DND-41 (cell line): ENCODE data around the gene ADRA1B.
A peak's percentile ranks its signal among the peaks of the same experiment; 100 is the strongest.

Experiments
- ATAC-seq: fragments of 200-7000 bp; cut with Tn5 transposase; 3 replicates; pipeline ENCODE4 v1.9.1; 2021; ENCODE audit warnings: low read depth; ENCODE audit not compliant: insufficient read depth
- DNase-seq: peaks from one replicate; pipeline ENCODE4 v3.0.0-alpha.2; 2020
- H2AFZ ChIP-seq: 2 replicates; pipeline ENCODE4 v1.6.0; 2012; ENCODE audit warnings: low read depth, low read length
- H3K27ac ChIP-seq: 2 replicates; pipeline ENCODE4 v1.5.1; 2012; ENCODE audit warnings: low read length, inconsistent platforms
- H3K27me3 ChIP-seq: fragments of 200-600 bp; sonication (generic); 2 replicates; pipeline ENCODE4 v1.6.0; 2012; ENCODE audit warnings: low read length, mild to moderate bottlenecking, inconsistent platforms; ENCODE audit not compliant: insufficient read depth, poor library complexity
- H3K36me3 ChIP-seq: 2 replicates; pipeline ENCODE4 v1.5.1; 2012; ENCODE audit warnings: low read length, inconsistent platforms; ENCODE audit not compliant: insufficient read depth
- H3K4me1 ChIP-seq: 2 replicates; pipeline ENCODE4 v1.5.1; 2012; ENCODE audit warnings: mild to moderate bottlenecking, low read length; ENCODE audit not compliant: insufficient read depth
- H3K4me2 ChIP-seq: 2 replicates; pipeline ENCODE4 v1.6.0; 2012; ENCODE audit warnings: mild to moderate bottlenecking, moderate library complexity, low read length, inconsistent platforms; ENCODE audit not compliant: insufficient read depth
- H3K4me3 ChIP-seq, 2 experiments: fragments of 200-600 bp in 1 of 2; shearing (Covaris generic) in 1 of 2; 2 replicates each; pipeline ENCODE4 v1.5.1; 2012 to 2016; ENCODE audit warnings: inconsistent platforms in 2 of 2, low read length in 2 of 2, mild to moderate bottlenecking in 2 of 2, low read depth in 1 of 2, moderate library complexity in 1 of 2
- H3K79me2 ChIP-seq: 2 replicates; pipeline ENCODE4 v1.6.0; 2012; ENCODE audit warnings: low read length, inconsistent platforms; ENCODE audit not compliant: insufficient read depth
- H3K9ac ChIP-seq: 2 replicates; pipeline ENCODE4 v1.6.0; 2012; ENCODE audit warnings: low read depth, mild to moderate bottlenecking, inconsistent platforms, low read length, moderate library complexity
- H3K9me3 ChIP-seq: 2 replicates; pipeline ENCODE4 v1.5.1; 2012; ENCODE audit warnings: low read length, moderate library complexity, mild to moderate bottlenecking, inconsistent platforms; ENCODE audit not compliant: insufficient read depth, severe bottlenecking
- H4K20me1 ChIP-seq: 2 replicates; pipeline ENCODE4 v1.6.0; 2012; ENCODE audit warnings: low read length; ENCODE audit not compliant: insufficient read depth
- CTCF ChIP-seq: IDR thresholded peaks from 2 replicates; pipeline ENCODE4 v1.5.1; 2012; ENCODE audit warnings: borderline replicate concordance, low read length, moderate library complexity, mild to moderate bottlenecking; ENCODE audit not compliant: poor library complexity, severe bottlenecking; ENCODE audit errors: extremely low read depth
- EZH2 ChIP-seq: IDR thresholded peaks from 3 replicates; pipeline ENCODE4 v1.6.1; 2012; ENCODE audit warnings: borderline replicate concordance, low read depth, mild to moderate bottlenecking, moderate library complexity, low read length, inconsistent platforms; ENCODE audit not compliant: severe bottlenecking

The ADRA1B gene

GRCh38 chr5:159877016-159877415 lies 39.3 kb upstream of the ADRA1B start:
- Histone ChIP-seq H3K4me3 (no peak overlapping the region), H3K79me2 (no peaks in the 10 kb centered on the region), H3K27ac (no peak overlapping the region), H3K9ac (no peak overlapping the region), H2AFZ (no peak overlapping the region), H4K20me1 (no peaks in the 10 kb centered on the region), H3K27me3 (no peaks in the 10 kb centered on the region), H3K4me1 (no peaks in the 10 kb centered on the region), H3K4me2 (no peak overlapping the region), H3K36me3 (no peaks in the 10 kb centered on the region), H3K9me3 (no peaks in the 10 kb centered on the region)
- TF ChIP-seq CTCF (no peak), EZH2 (no peak)
- no peak for DNase-seq
- no peak for ATAC-seq

- ATAC-seq (no peak), DNase-seq (no peak)
- H3K27ac ChIP-seq, result no peak overlapping the region
- H4K20me1 ChIP-seq, result no peaks in the 10 kb centered on the region
- TF ChIP-seq EZH2 (no peak), CTCF (no peak)
- no peak overlapping the region for H3K4me2 ChIP-seq
- no peaks in the 10 kb centered on the region for H3K4me1 ChIP-seq
- H3K4me3 ChIP-seq, result no peak overlapping the region
- H3K9me3 ChIP-seq, result no peaks in the 10 kb centered on the region
- peak overlapping the region; percentile 45; the same call in 1 of the 2 replicates for H2AFZ ChIP-seq
- H3K36me3 ChIP-seq, result no peaks in the 10 kb centered on the region
- no peaks in the 10 kb centered on the region for H3K79me2 ChIP-seq
- no peaks in the 10 kb centered on the region for H3K27me3 ChIP-seq
- no peak overlapping the region for H3K9ac ChIP-seq
Observed at GRCh38 chr5:159877894-159878448, 38.3 kb upstream of the ADRA1B start.

GRCh38 chr5:159878988-159879471 lies 37.3 kb upstream of the ADRA1B start:
- Histone ChIP-seq H3K4me3 (no peak overlapping the region), H3K4me1 (no peaks in the 10 kb centered on the region), H3K4me2 (no peak overlapping the region), H3K36me3 (no peaks in the 10 kb centered on the region), H3K9me3 (no peaks in the 10 kb centered on the region), H4K20me1 (no peaks in the 10 kb centered on the region), H2AFZ (no peak overlapping the region), H3K9ac (no peak overlapping the region), H3K27ac (no peak overlapping the region), H3K79me2 (no peaks in the 10 kb centered on the region), H3K27me3 (no peaks in the 10 kb centered on the region)
- TF ChIP-seq CTCF (no peak), EZH2 (no peak)
- DNase-seq, result peak; percentile 8
- peak; percentile 55 for ATAC-seq
